WTC11 (cell line): ENCODE results near the gene RYR2. TPM values are rescaled to one million over a fixed set of nuclear protein-coding genes. Genes with fewer than 3 reads are reported as not detected.

ENCODE experiments used
- ATAC-seq: fragments of 200-7000 bp; cut with Tn5 transposase; 2 replicates; pipeline ENCODE4 v1.10.0; 2021; ENCODE audit warnings: mild to moderate bottlenecking, moderate library complexity
- CTCF ChIA-PET: fragments of 300-600 bp; sonication (Branson Sonifier 250); formaldehyde crosslinking; loops from one replicate; lab custom pipeline; 2021; ENCODE audit warnings: antibody characterized with exemption; lab: Charles Lee
- POLR2A ChIA-PET: fragments of 350-600 bp; sonication (Branson Sonifier 250); formaldehyde crosslinking; loops from one replicate; lab custom pipeline; 2021; ENCODE audit warnings: antibody characterized with exemption; lab: Charles Lee
- DNase-seq: peaks from one replicate; pipeline ENCODE4 v3.0.0; 2021; ENCODE audit warnings: low spot score
- H3K27ac Mint-ChIP-seq: 2 replicates; pipeline ENCODE4 v1.8.0; 2021; ENCODE audit warnings: mixed read lengths
- H3K27me3 Mint-ChIP-seq: 2 replicates; pipeline ENCODE4 v1.8.0; 2021; ENCODE audit warnings: low read depth, mild to moderate bottlenecking, moderate library complexity, mixed read lengths
- H3K36me3 Mint-ChIP-seq: 2 replicates; pipeline ENCODE4 v1.8.0; 2021; ENCODE audit warnings: mixed read lengths
- H3K4me1 Mint-ChIP-seq: 2 replicates; pipeline ENCODE4 v1.8.0; 2022; ENCODE audit warnings: mixed read lengths
- H3K4me3 Mint-ChIP-seq: 2 replicates; pipeline ENCODE4 v1.8.0; 2021; ENCODE audit warnings: mild to moderate bottlenecking, moderate library complexity, mixed read lengths
- H3K9me3 Mint-ChIP-seq: 2 replicates; pipeline ENCODE4 v1.8.0; 2021; ENCODE audit warnings: mixed read lengths
- AR ChIP-seq: fragments of 250-450 bp; sonication (Bioruptor Pico); IDR thresholded peaks from 2 replicates; pipeline ENCODE4 v1.9.0; 2021; ENCODE audit warnings: mild to moderate bottlenecking
- ATF1 ChIP-seq: sonication (generic); formaldehyde crosslinking; IDR thresholded peaks from 2 replicates; pipeline ENCODE4 v1.8.1; 2023; ENCODE audit warnings: mild to moderate bottlenecking, moderate library complexity, missing genetic modification reagents
- ATF2 ChIP-seq: sonication (generic); formaldehyde crosslinking; IDR thresholded peaks from 2 replicates; pipeline ENCODE4 v1.8.1; 2022; ENCODE audit warnings: low read depth, missing genetic modification reagents, borderline replicate concordance
- CBFB ChIP-seq: sonication (generic); formaldehyde crosslinking; IDR thresholded peaks from 2 replicates; pipeline ENCODE4 v1.8.1; 2022; ENCODE audit warnings: mild to moderate bottlenecking, low read depth, missing genetic modification reagents
- ELF4 ChIP-seq: sonication (generic); formaldehyde crosslinking; IDR thresholded peaks from 2 replicates; pipeline ENCODE4 v1.8.1; 2022; ENCODE audit warnings: low read depth, mild to moderate bottlenecking, moderate library complexity, missing genetic modification reagents
- GABPB1 ChIP-seq: sonication (generic); formaldehyde crosslinking; IDR thresholded peaks from 2 replicates; pipeline ENCODE4 v1.8.1; 2023; ENCODE audit warnings: mild to moderate bottlenecking, missing genetic modification reagents
- HMGA2 ChIP-seq: fragments of 250-450 bp; sonication (Bioruptor Pico); IDR thresholded peaks from 2 replicates; pipeline ENCODE4 v1.4.0; 2021; ENCODE audit warnings: mild to moderate bottlenecking, moderate library complexity
- JUN ChIP-seq: sonication (generic); formaldehyde crosslinking; IDR thresholded peaks from 2 replicates; pipeline ENCODE4 v1.8.0; 2023; ENCODE audit warnings: mild to moderate bottlenecking, missing genetic modification reagents
- NR2C2 ChIP-seq: sonication (generic); formaldehyde crosslinking; IDR thresholded peaks from 2 replicates; pipeline ENCODE4 v1.8.0; 2022; ENCODE audit warnings: mild to moderate bottlenecking, missing genetic modification reagents
- SMAD3 ChIP-seq: sonication (generic); formaldehyde crosslinking; IDR thresholded peaks from 2 replicates; pipeline ENCODE4 v1.8.0; 2022; ENCODE audit warnings: missing genetic modification reagents, mild to moderate bottlenecking, borderline replicate concordance
- SOX15 ChIP-seq: fragments of 250-450 bp; sonication (Bioruptor Pico); IDR thresholded peaks from 2 replicates; pipeline ENCODE4 v1.9.0; 2021; ENCODE audit warnings: mild to moderate bottlenecking
- SP1 ChIP-seq: sonication (generic); formaldehyde crosslinking; conservative IDR thresholded peaks from 2 replicates; pipeline ENCODE4 v1.8.1; 2022; ENCODE audit warnings: missing genetic modification reagents
- ZBTB21 ChIP-seq: sonication (generic); formaldehyde crosslinking; IDR thresholded peaks from 2 replicates; pipeline ENCODE4 v1.8.1; 2023; ENCODE audit warnings: mild to moderate bottlenecking, missing genetic modification reagents, borderline replicate concordance
- ZNF232 ChIP-seq: sonication (generic); formaldehyde crosslinking; IDR thresholded peaks from 2 replicates; pipeline ENCODE4 v1.8.0; 2022; ENCODE audit warnings: mild to moderate bottlenecking, missing genetic modification reagents
- ZNF317 ChIP-seq: sonication (generic); formaldehyde crosslinking; IDR thresholded peaks from 2 replicates; pipeline ENCODE4 v1.8.1; 2023; ENCODE audit warnings: low read depth, mild to moderate bottlenecking, moderate library complexity, missing genetic modification reagents, borderline replicate concordance
- total RNA-seq: library from RNA; stranded (reverse); gene quantifications from 3 replicates; pipeline ENCODE4 v1.2.3, GENCODE V29; 2021
- TF ChIP-seq, protein P1 (sequence below): fragments of 250-450 bp; sonication (Bioruptor Pico); IDR thresholded peaks from 2 replicates; pipeline ENCODE4 v1.9.0; 2021; ENCODE audit warnings: moderate library complexity, mild to moderate bottlenecking, inconsistent platforms, borderline replicate concordance
- TF ChIP-seq, protein P2 (sequence below): sonication (generic); formaldehyde crosslinking; IDR thresholded peaks from 2 replicates; pipeline ENCODE4 v1.8.0; 2022; ENCODE audit warnings: missing genetic modification reagents

The RYR2 gene
- total RNA-seq, 1 experiment from 2014 or later: 7.9 TPM

GRCh38 chr1:237250055-237250454 lies 208.1 kb downstream of the RYR2 start:
- Mint-ChIP-seq H3K27ac (no peak overlapping the region), H3K36me3 (no peaks in the 10 kb centered on the region), H3K4me1 (peaks cover 15% of the 10 kb centered on the region), H3K4me3 (no peak overlapping the region), H3K9me3 (no peaks in the 10 kb centered on the region)
- POLR2A ChIA-PET: no interaction called here
- CTCF ChIA-PET: no interaction called here
- no peak for DNase-seq
- TF ChIP-seq, protein P1, sequence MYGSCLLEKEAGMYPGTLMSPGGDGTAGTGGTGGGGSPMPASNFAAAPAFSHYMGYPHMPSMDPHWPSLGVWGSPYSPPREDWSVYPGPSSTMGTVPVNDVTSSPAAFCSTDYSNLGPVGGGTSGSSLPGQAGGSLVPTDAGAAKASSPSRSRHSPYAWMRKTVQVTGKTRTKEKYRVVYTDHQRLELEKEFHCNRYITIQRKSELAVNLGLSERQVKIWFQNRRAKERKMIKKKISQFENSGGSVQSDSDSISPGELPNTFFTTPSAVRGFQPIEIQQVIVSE (CRISPR knock-in tag): no peak
- TF ChIP-seq SP1 (CRISPR knock-in tag) (no peak), JUN (CRISPR knock-in tag) (no peak)
- TF ChIP-seq, all 79 proteins: peak for 0
- no peak for ATAC-seq
- H3K27me3 Mint-ChIP-seq: no peaks in the 10 kb centered on the region

GRCh38 chr1:237255071-237255470 lies 213.1 kb downstream of the RYR2 start:
- ChIA-PET CTCF (no interaction called here), POLR2A (no interaction called here)
- ATAC-seq (no peak), DNase-seq (no peak)
- Mint-ChIP-seq H3K4me1 (no peaks in the 10 kb centered on the region), H3K9me3 (peaks cover 18% of the 10 kb centered on the region), H3K4me3 (no peak overlapping the region), H3K27ac (no peak overlapping the region), H3K27me3 (no peaks in the 10 kb centered on the region), H3K36me3 (peaks cover 15% of the 10 kb centered on the region)
- TF ChIP-seq HMGA2 (CRISPR knock-in tag): no peak
- no peak for TF ChIP-seq CBFB (CRISPR knock-in tag)
- TF ChIP-seq NR2C2 (CRISPR knock-in tag): no peak

- Mint-ChIP-seq H3K4me3 (no peak overlapping the region), H3K4me1 (no peaks in the 10 kb centered on the region), H3K36me3 (peaks cover 15% of the 10 kb centered on the region), H3K27ac (no peak overlapping the region), H3K27me3 (no peaks in the 10 kb centered on the region), H3K9me3 (peaks cover 18% of the 10 kb centered on the region)
- TF ChIP-seq SOX15 (CRISPR knock-in tag): no peak
- TF ChIP-seq ELF4 (CRISPR knock-in tag): no peak
- no peak for TF ChIP-seq ATF2
- TF ChIP-seq SMAD3: no peak
- no peak for TF ChIP-seq AR (CRISPR knock-in tag)
- TF ChIP-seq GABPB1 (CRISPR knock-in tag): no peak
- TF ChIP-seq, protein P2, sequence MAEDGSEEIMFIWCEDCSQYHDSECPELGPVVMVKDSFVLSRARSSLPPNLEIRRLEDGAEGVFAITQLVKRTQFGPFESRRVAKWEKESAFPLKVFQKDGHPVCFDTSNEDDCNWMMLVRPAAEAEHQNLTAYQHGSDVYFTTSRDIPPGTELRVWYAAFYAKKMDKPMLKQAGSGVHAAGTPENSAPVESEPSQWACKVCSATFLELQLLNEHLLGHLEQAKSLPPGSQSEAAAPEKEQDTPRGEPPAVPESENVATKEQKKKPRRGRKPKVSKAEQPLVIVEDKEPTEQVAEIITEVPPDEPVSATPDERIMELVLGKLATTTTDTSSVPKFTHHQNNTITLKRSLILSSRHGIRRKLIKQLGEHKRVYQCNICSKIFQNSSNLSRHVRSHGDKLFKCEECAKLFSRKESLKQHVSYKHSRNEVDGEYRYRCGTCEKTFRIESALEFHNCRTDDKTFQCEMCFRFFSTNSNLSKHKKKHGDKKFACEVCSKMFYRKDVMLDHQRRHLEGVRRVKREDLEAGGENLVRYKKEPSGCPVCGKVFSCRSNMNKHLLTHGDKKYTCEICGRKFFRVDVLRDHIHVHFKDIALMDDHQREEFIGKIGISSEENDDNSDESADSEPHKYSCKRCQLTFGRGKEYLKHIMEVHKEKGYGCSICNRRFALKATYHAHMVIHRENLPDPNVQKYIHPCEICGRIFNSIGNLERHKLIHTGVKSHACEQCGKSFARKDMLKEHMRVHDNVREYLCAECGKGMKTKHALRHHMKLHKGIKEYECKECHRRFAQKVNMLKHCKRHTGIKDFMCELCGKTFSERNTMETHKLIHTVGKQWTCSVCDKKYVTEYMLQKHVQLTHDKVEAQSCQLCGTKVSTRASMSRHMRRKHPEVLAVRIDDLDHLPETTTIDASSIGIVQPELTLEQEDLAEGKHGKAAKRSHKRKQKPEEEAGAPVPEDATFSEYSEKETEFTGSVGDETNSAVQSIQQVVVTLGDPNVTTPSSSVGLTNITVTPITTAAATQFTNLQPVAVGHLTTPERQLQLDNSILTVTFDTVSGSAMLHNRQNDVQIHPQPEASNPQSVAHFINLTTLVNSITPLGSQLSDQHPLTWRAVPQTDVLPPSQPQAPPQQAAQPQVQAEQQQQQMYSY (CRISPR knock-in tag): no peak
- TF ChIP-seq ATF1 (CRISPR knock-in tag): no peak
- no peak for TF ChIP-seq ZNF317 (CRISPR knock-in tag)
- no peak for TF ChIP-seq ZNF232
- TF ChIP-seq ZBTB21: no peak
- no peak for TF ChIP-seq CBFB (CRISPR knock-in tag)
- CTCF ChIA-PET: no interaction called here
- ATAC-seq: no peak
- DNase-seq: no peak
- POLR2A ChIA-PET: interaction anchor here (0.6 kb wide), 2 partner anchors 174 to 1294 kb away, joined by 3 to 4 read pairs; no protein-coding TSS in a partner anchor
Measured at GRCh38 chr1:237258871-237259270, 216.9 kb downstream of the RYR2 start.
